Measurements from ENCODE around the gene CCDC167.

The CCDC167 gene

GRCh38 chr6:37528541-37528940 lies 28.8 kb upstream of the CCDC167 start:
- DNase-seq, result no peak

DNA sequence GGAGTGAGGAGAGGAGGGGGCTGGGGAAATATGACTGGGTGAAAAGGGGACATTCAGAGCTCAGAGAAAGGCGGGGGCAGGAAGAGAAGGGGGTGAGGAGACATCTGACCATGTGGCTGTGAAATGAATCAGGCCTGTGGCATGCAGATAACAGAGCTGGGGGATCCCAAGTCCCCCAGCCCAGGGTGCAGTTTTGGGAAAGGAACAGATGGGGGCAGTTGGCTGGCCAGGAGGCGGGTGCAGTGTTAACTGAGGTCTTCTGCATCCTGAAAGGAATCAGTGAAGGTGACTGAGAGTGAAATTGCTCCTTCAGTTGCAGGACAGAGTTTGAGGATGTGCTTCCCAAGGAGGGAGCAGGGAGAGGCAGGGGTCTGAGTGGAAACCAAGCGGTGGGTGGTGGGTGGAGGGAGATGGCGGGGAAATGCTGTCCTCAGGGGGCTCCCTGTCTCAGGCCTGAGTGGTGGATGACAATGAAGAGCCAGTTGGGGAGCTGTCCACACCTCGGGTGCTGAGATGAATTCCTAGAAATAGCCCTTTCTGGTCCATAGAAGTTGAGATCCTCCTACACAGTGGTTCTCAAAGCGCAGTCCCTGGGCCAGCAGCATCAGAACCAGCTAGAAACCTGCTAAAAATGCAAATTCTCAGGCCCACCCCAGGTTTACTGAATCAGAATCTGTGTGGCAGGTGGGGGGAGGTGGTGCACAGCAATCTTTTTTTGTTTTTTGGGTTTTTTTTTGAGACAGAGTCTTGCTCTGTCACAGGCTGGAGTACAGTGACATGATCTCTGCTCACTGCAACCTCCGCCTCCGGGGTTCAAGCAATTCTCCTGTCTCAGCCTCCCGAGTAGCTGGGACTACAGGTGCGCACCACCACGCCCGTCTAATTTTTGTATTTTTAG lies 26.0 kb upstream of the CCDC167 start:
- peak; percentile 38 for DNase-seq

- DNase-seq, result no peak
Measured at GRCh38 chr6:37524970-37525318, 25.3 kb upstream of the CCDC167 start.

- peak; percentile 44 for DNase-seq
Measured at GRCh38 chr6:37524025-37524969, 24.6 kb upstream of the CCDC167 start.

DNA sequence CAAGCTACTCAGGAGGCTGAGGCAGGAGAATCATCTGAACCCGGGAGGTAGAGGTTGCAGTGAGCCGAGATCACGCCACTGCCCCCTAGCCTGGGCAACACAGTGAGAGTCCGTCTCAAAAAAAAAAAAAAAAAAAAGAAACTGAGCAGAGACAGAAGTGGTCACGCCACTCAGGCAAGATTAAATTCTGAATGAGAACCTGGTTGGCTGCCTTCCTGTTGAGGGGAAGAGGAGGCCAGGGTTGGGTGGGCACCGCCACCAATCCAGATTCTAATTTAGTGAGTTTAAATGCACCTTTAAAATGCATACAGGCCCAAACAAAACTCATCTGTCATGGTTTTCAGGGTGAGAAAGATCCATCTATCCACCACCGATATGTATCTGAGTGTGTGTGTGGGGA lies 23.7 kb upstream of the CCDC167 start:
- DNase-seq, result no peak

- DNase-seq, result no peak
Measured at GRCh38 chr6:37522836-37523235, 23.1 kb upstream of the CCDC167 start.

DNA sequence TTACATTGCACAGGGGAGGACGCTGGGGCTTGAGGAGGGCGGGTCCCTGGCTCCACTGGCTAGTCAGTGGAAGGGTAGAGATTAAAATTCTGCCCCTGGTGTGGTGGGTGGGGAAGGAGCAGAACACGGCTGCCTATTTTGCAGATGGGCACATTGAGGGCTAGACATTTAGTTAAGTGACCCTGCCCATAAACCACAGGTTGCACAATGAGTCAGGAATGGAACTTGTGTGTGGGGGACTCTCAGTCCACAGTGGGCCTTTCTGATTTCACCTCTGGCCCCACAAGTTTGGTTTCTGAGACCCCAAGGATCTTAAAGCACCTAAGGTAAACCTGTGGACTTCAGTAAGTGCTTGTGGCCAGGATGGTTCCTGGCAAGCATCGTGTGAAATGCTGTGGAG lies 22.0 kb upstream of the CCDC167 start:
- DNase-seq, result no peak

DNA sequence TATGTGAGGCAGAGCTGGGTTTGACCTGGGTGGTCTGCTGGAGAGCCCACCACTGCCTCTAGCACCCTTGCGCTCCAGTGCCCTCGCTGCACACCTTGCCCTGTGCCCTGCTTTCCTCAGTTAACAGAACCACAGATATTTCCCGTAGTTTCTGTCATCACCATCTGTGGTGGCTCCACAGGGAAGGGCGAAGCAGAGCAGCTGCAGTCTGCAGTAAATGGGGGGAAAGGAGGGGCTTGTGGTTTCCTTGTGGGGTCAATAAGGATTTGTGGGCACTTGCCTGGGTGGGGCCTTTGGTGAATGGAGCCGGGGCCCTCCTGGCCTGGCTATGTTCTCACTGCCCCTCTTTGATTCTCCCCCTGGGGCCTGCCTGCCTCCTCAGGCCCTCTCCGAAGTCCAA lies 21.2 kb upstream of the CCDC167 start:
- DNase-seq, result no peak

DNA sequence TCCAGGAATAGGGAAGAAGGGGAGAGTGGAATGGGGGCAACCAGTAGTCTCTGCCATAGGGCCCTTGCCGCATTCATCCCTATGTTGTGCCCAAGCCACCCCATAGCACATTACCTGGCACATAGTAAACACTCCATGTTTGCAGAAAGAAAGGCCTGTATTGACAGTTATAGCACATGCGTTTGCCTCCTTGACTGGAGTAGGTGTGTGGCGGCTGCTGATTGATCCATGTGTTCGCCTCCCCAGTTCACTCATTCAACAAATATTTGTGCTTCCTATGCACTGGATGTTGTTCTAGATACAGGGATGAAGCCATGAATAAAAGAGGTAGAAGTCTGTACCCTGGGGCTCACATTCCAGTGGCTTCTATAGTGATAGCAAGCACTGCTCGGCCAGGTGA lies 19.8 kb upstream of the CCDC167 start:
- no peak for DNase-seq

DNA sequence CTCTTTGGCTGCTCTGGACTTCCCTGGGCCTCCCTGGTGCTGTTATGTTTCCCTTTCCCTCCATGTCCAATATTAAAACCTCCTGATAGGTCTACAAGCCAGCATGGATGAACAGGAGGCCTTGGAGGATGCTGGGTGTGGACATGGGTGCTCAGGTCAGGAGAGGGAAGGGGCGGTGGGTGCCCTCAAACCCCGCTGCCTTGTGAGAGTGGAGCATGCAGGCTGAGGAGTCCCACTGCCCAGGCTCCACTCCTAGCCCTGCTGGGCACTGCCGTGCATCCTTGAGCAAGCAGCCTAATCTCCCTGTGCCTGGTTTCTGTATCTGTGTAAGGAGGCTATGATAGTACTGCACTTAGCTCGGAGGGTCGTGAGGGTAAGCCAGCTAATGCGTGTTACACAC lies 18.4 kb upstream of the CCDC167 start:
- no peak for DNase-seq

- peak; percentile 48 for DNase-seq
Measured at GRCh38 chr6:37517411-37517812, 17.7 kb upstream of the CCDC167 start.

GRCh38 chr6:37516920-37517405 lies 17.3 kb upstream of the CCDC167 start:
- no peak for DNase-seq

GRCh38 chr6:37516076-37516919 lies 16.6 kb upstream of the CCDC167 start:
- no peak for DNase-seq

GRCh38 chr6:37515712-37516075 lies 16.0 kb upstream of the CCDC167 start:
- DNase-seq, result no peak

- no peak for DNase-seq
Measured at GRCh38 chr6:37514837-37515236, 15.1 kb upstream of the CCDC167 start.

DNA sequence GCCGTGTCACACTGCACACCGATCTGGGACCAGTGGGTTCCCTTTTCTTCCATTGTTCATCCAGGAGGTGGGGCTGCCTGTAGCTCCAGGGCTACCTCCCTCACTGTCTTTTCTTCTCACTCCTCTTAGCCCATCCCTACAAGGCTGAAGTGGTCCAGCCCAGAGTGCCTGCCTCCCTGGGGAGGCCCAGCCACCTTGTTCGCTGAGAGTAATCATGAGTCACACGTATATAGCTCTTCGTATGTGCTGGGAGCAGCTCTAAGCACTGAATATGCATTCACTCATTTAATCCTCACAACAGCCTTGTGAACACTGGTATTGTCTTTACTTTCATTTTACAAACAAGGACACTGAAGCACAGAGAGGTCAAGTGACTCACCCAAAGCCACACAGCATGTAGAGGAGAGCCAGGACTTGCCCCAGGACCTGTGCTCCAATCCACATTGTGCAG lies 14.7 kb upstream of the CCDC167 start:
- peak; percentile 76 for DNase-seq

DNA sequence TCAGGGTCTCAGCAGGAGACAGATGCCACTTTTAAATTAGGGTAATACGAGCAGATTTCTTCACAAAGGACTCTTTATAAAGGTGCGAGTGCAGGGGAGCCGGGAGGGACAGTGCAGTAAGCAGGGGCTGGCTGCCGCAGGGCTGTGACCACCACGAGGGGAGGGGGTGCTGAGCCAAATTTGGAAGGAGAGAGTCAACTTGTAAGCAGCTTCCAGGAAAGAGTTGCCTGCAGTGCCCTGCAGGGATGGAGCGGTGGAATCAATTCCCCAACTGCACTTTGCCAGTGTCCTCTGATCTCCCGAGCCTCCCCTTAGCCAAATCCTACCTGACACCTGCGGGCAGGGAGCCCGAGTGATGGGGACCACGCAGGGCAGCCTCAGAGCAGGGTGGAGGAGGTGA lies 13.9 kb upstream of the CCDC167 start:
- no peak for DNase-seq

- DNase-seq, result no peak
Measured at GRCh38 chr6:37513155-37513554, 13.5 kb upstream of the CCDC167 start.

DNA sequence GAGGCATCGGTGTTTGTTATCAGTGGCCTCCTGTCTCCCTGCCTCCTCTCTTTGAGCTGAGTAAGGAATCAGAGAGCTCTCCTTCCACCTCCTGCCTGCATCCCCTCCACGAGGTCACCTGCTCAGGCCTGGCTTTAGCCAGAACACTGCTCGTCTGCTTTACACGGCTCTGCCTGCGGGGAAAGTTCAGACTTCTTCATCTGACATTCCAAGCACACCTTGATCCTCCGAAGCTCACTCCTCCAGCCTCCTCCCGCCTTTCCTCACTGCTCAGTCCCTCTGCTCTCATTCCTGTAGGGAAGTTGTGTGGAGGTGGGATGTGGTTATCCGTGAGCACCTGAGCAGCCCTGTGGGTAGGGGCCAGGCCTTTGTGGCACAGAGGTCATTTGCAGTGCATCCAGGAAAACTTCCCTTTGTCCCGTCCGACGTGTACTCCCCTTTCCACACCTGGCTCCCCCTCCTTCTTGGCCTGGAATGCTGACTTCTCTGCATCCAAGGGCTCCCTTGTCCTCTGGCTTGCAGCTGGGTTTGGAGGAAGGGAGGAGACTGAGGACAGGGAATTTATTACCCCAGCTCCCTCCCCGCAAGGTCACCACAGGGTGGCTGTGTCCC lies 12.8 kb upstream of the CCDC167 start:
- no peak for DNase-seq

DNA sequence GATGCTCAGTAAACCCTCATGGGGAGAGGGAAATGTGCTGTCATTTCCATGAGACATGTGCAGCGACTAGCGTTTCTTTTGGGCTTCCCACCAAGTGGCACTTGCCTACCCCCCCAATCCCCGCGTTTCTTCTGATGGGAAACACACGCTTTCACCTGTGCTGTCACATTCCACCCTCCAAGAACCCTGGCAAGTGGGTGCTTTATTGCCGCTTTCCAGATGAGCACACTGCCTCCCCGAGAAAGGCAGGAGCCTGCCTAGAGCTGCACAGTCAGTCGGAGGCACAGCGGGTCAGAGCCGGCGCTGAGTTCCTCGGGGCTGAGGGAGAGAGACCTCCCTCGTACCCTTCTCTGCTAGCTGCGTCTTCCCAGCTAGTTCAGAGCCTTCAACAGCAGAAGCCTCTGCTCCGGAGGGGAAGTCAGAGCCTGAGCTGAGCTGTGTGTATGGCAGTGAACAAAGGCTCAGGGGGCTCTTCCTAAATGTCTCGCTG lies 12.3 kb upstream of the CCDC167 start:
- DNase-seq, result no peak

DNA sequence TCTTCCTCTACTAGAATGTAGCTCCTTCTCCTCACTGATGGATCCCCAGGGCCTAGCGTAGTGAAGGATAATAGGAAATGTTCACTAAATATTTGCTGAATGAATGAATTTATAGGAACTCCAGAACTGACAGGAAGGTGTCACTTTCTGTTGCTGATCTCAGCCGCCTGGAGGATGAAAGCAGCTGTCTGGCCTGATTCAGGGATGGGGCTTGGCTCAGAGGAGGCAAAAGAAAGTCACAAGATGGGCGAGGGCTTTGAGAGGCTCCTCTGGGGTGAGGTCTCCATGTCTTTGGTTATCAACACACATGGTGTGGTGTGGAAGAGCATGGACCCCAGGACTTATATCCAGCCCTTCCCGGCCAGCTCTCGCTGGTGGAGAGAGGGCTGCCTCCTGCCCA lies 11.5 kb upstream of the CCDC167 start:
- DNase-seq, result no peak

All from fibroblast of skin of right quadriceps (primary cell).